SK-N-SH treated with all-trans-retinoic acid at 6 μM for 48 hours (cell line): ENCODE results near the gene ABLIM1.

ENCODE experiments used
- ATAC-seq: fragments of 200-7000 bp; cut with Tn5 transposase; 3 replicates; pipeline ENCODE4 v1.9.1; 2020; ENCODE audit warnings: mild to moderate bottlenecking, moderate library complexity
- ARNTL ChIP-seq: fragments of 450-650 bp; formaldehyde crosslinking; IDR thresholded peaks from 2 replicates; pipeline ENCODE4 v1.5.0; 2020; ENCODE audit warnings: low read depth, mild to moderate bottlenecking, moderate library complexity, borderline replicate concordance
- BACH2 ChIP-seq: fragments of 250-450 bp; sonication (Bioruptor Pico); IDR thresholded peaks from 2 replicates; pipeline ENCODE4 v1.9.0; 2021; ENCODE audit warnings: mild to moderate bottlenecking, borderline replicate concordance
- CREB5 ChIP-seq: fragments of 250-450 bp; sonication (Bioruptor Pico); IDR thresholded peaks from 2 replicates; pipeline ENCODE4 v1.5.1; 2020; ENCODE audit warnings: low read depth, mild to moderate bottlenecking, moderate library complexity
- CSDC2 ChIP-seq: fragments of 250-450 bp; sonication (Bioruptor Pico); IDR thresholded peaks from 2 replicates; pipeline ENCODE4 v1.5.0; 2020; ENCODE audit warnings: mild to moderate bottlenecking, moderate library complexity
- CSRNP3 ChIP-seq: fragments of 250-450 bp; sonication (Bioruptor Pico); IDR thresholded peaks from 2 replicates; pipeline ENCODE4 v1.5.1; 2021; ENCODE audit warnings: mild to moderate bottlenecking, moderate library complexity
- ESRRG ChIP-seq: fragments of 250-450 bp; sonication (Bioruptor Pico); IDR thresholded peaks from 2 replicates; pipeline ENCODE4 v1.6.1; 2021; ENCODE audit warnings: mild to moderate bottlenecking
- GLIS3 ChIP-seq: fragments of 250-450 bp; sonication (Bioruptor Pico); IDR thresholded peaks from 2 replicates; pipeline ENCODE4 v1.5.0; 2020; ENCODE audit warnings: mild to moderate bottlenecking, moderate library complexity
- OSR1 ChIP-seq: fragments of 250-450 bp; sonication (Bioruptor Pico); IDR thresholded peaks from 2 replicates; pipeline ENCODE4 v1.8.0; 2022; ENCODE audit warnings: moderate library complexity, mild to moderate bottlenecking, inconsistent platforms
- PATZ1 ChIP-seq: fragments of 250-450 bp; sonication (Bioruptor Pico); IDR thresholded peaks from 2 replicates; pipeline ENCODE4 v1.8.0; 2020; ENCODE audit warnings: mild to moderate bottlenecking, moderate library complexity, borderline replicate concordance
- POU6F1 ChIP-seq: fragments of 250-450 bp; sonication (Bioruptor Pico); IDR thresholded peaks from 2 replicates; pipeline ENCODE4 v1.8.0; 2021; ENCODE audit warnings: low read depth, mild to moderate bottlenecking, moderate library complexity, borderline replicate concordance
- PPARA ChIP-seq: fragments of 250-450 bp; sonication (Bioruptor Pico); IDR thresholded peaks from 2 replicates; pipeline ENCODE4 v1.5.0; 2020; ENCODE audit warnings: mild to moderate bottlenecking, borderline replicate concordance
- RARB ChIP-seq: fragments of 250-450 bp; sonication (Bioruptor Pico); IDR thresholded peaks from 2 replicates; pipeline ENCODE4 v1.8.0; 2021; ENCODE audit warnings: mild to moderate bottlenecking, moderate library complexity
- TCF4 ChIP-seq: fragments of 250-450 bp; sonication (Bioruptor Pico); IDR thresholded peaks from 2 replicates; pipeline ENCODE4 v1.8.0; 2021; ENCODE audit warnings: mild to moderate bottlenecking, moderate library complexity, borderline replicate concordance
- TOX ChIP-seq: fragments of 250-450 bp; sonication (Bioruptor Pico); IDR thresholded peaks from 2 replicates; pipeline ENCODE4 v1.8.0; 2021; ENCODE audit warnings: mild to moderate bottlenecking, moderate library complexity, borderline replicate concordance
- TSHZ2 ChIP-seq: fragments of 250-450 bp; sonication (Bioruptor Pico); IDR thresholded peaks from 2 replicates; pipeline ENCODE4 v1.5.0; 2020; ENCODE audit warnings: mild to moderate bottlenecking, moderate library complexity
- ZC3H10 ChIP-seq: fragments of 250-450 bp; sonication (Bioruptor Pico); IDR thresholded peaks from 2 replicates; pipeline ENCODE4 v1.5.1; 2021; ENCODE audit warnings: mild to moderate bottlenecking, moderate library complexity
- ZFP3 ChIP-seq: fragments of 250-450 bp; sonication (Bioruptor Pico); IDR thresholded peaks from 2 replicates; pipeline ENCODE4 v1.5.0; 2020; ENCODE audit warnings: mild to moderate bottlenecking, moderate library complexity
- ZFP30 ChIP-seq: fragments of 450-650 bp; formaldehyde crosslinking; IDR thresholded peaks from 2 replicates; pipeline ENCODE4 v1.5.0; 2022; ENCODE audit warnings: mild to moderate bottlenecking, moderate library complexity
- ZNF565 ChIP-seq: fragments of 450-650 bp; formaldehyde crosslinking; conservative IDR thresholded peaks from 2 replicates; pipeline ENCODE4 v1.5.0; 2020; ENCODE audit warnings: low read depth, mild to moderate bottlenecking, moderate library complexity
- ZNF70 ChIP-seq: fragments of 450-650 bp; formaldehyde crosslinking; IDR thresholded peaks from 2 replicates; pipeline ENCODE4 v1.5.0; 2020; ENCODE audit warnings: mild to moderate bottlenecking, moderate library complexity
- ZNF8 ChIP-seq: fragments of 450-650 bp; formaldehyde crosslinking; IDR thresholded peaks from 2 replicates; pipeline ENCODE4 v1.5.0; 2020; ENCODE audit warnings: mild to moderate bottlenecking, moderate library complexity

Gene ABLIM1

GRCh38 chr10:114658175-114658574, at the start of gene ABLIM1:
ABLIM1 (minus strand) TSS chr10:114658275; CDS start chr10:114658200, 75 bp downstream.
- TF ChIP-seq TSHZ2 (CRISPR knock-in tag) (no peak), PATZ1 (no peak), CREB5 (CRISPR knock-in tag) (no peak), ZFP30 (CRISPR knock-in tag) (no peak), TCF4 (CRISPR knock-in tag) (no peak), ZNF565 (CRISPR knock-in tag) (no peak), ESRRG (no peak), TOX (no peak), ZFP3 (CRISPR knock-in tag) (no peak), ZNF70 (CRISPR knock-in tag) (no peak), ZNF8 (CRISPR knock-in tag) (no peak), ZC3H10 (CRISPR knock-in tag) (no peak), BACH2 (CRISPR knock-in tag) (no peak), CSRNP3 (no peak), GLIS3 (CRISPR knock-in tag) (no peak), OSR1 (no peak), ARNTL (no peak), PPARA (CRISPR knock-in tag) (no peak)
- TF ChIP-seq, all 23 proteins: peak for 0
- ATAC-seq = no peak

GRCh38 chr10:114706458-114707055, 48.5 kb upstream of the ABLIM1 start:
- TF ChIP-seq POU6F1 (CRISPR knock-in tag) (no peak), OSR1 (no peak), RARB (CRISPR knock-in tag) (no peak), ESRRG (no peak)
- TF ChIP-seq, all 23 proteins: peak for 0
- ATAC-seq = no peak

- TF ChIP-seq ZFP3 (CRISPR knock-in tag) = no peak
- no peak for TF ChIP-seq BACH2 (CRISPR knock-in tag)
- no peak for TF ChIP-seq ESRRG
- no peak for TF ChIP-seq CSDC2
- no peak for TF ChIP-seq RARB (CRISPR knock-in tag)
- no peak for TF ChIP-seq ZC3H10 (CRISPR knock-in tag)
- no peak for TF ChIP-seq TSHZ2 (CRISPR knock-in tag)
- TF ChIP-seq PPARA (CRISPR knock-in tag) = no peak
- no peak for TF ChIP-seq ZFP30 (CRISPR knock-in tag)
- TF ChIP-seq GLIS3 (CRISPR knock-in tag) = no peak
- no peak for TF ChIP-seq OSR1
- TF ChIP-seq TCF4 (CRISPR knock-in tag) = no peak
- no peak for ATAC-seq
These were observed 46.6 kb upstream of the ABLIM1 start for GRCh38 chr10:114704679-114705078.
